Parathyroid adenoma (tissue), 2 donors: ENCODE measurements around the gene DMWD.

ENCODE experiments used
- H2AFZ ChIP-seq: fragments of 300-600 bp; sonication (generic); one replicate; pipeline ENCODE4 v1.7.0; 2017; ENCODE audit warnings: antibody characterized with exemption, mild to moderate bottlenecking
- H3K27ac ChIP-seq: fragments of 300-600 bp; sonication (generic); one replicate; pipeline ENCODE4 v1.7.0; 2017
- H3K27me3 ChIP-seq: fragments of 300-600 bp; sonication (generic); one replicate; pipeline ENCODE4 v1.7.0; 2017; ENCODE audit warnings: low read length; ENCODE audit not compliant: control insufficient read depth, insufficient read depth
- H3K36me3 ChIP-seq: fragments of 300-600 bp; sonication (generic); one replicate; pipeline ENCODE4 v1.7.0; 2017; ENCODE audit warnings: low read length; ENCODE audit not compliant: control insufficient read depth, insufficient read depth
- H3K4me1 ChIP-seq: fragments of 300-600 bp; sonication (generic); one replicate; pipeline ENCODE4 v1.7.0; 2017; ENCODE audit warnings: control low read depth
- H3K4me2 ChIP-seq: fragments of 300-600 bp; sonication (generic); one replicate; pipeline ENCODE4 v1.7.0; 2017; ENCODE audit warnings: low read length
- H3K4me3 ChIP-seq: fragments of 300-600 bp; sonication (generic); one replicate; pipeline ENCODE4 v1.7.0; 2017; ENCODE audit warnings: low read depth, low read length
- H3K79me2 ChIP-seq: fragments of 300-600 bp; sonication (generic); one replicate; pipeline ENCODE4 v1.7.0; 2017; ENCODE audit warnings: control low read depth
- H3K9ac ChIP-seq: fragments of 300-600 bp; sonication (generic); one replicate; pipeline ENCODE4 v1.7.0; 2017; ENCODE audit warnings: mild to moderate bottlenecking
- H3K9me3 ChIP-seq: fragments of 300-600 bp; sonication (generic); one replicate; pipeline ENCODE4 v1.7.0; 2017; ENCODE audit warnings: low read length; ENCODE audit not compliant: control insufficient read depth
- CTCF ChIP-seq: fragments of 300-600 bp; sonication (generic); IDR thresholded peaks from one replicate; pipeline ENCODE4 v1.7.0; 2017; ENCODE audit warnings: antibody characterized with exemption, mild to moderate bottlenecking
- donor health status: primary hyperparathyroidism.

DMWD gene

GRCh38 chr19:45746866-45747265 is 45.8 kb downstream of the DMWD start:
- Histone ChIP-seq H3K4me3 (no peak overlapping the region), H3K4me1 (no peaks in the 10 kb centered on the region), H3K4me2 (no peak overlapping the region), H3K9ac (no peak overlapping the region), H3K79me2 (no peaks in the 10 kb centered on the region), H3K36me3 (no peaks in the 10 kb centered on the region), H3K9me3 (no peaks in the 10 kb centered on the region), H2AFZ (no peak overlapping the region), H3K27me3 (no peaks in the 10 kb centered on the region), H3K27ac (no peak overlapping the region)
- TF ChIP-seq CTCF = no peak

- Histone ChIP-seq H3K4me3 (no peak overlapping the region), H3K36me3 (no peaks in the 10 kb centered on the region)
- TF ChIP-seq CTCF = no peak
These were observed 47.0 kb downstream of the DMWD start for GRCh38 chr19:45745606-45746005.

GRCh38 chr19:45742969-45743368 is 49.7 kb downstream of the DMWD start:
- no peaks in the 10 kb centered on the region for H3K27me3 ChIP-seq
- H3K4me2 ChIP-seq = no peak overlapping the region
- H3K79me2 ChIP-seq = no peaks in the 10 kb centered on the region
- H3K4me3 ChIP-seq = no peak overlapping the region
- no peaks in the 10 kb centered on the region for H3K9me3 ChIP-seq
- H3K36me3 ChIP-seq = no peaks in the 10 kb centered on the region
- H3K9ac ChIP-seq = no peak overlapping the region
- H3K4me1 ChIP-seq = no peaks in the 10 kb centered on the region
- H3K27ac ChIP-seq = no peak overlapping the region
- H2AFZ ChIP-seq = peak overlapping the region; percentile 18
- TF ChIP-seq CTCF = no peak

More at GRCh38 chr19:45745606-45746005, 47.0 kb downstream of the DMWD start:
- no peaks in the 10 kb centered on the region for H3K9me3 ChIP-seq
- H3K9ac ChIP-seq = no peak overlapping the region
- no peak overlapping the region for H3K27ac ChIP-seq
- H3K4me2 ChIP-seq = no peak overlapping the region
- H3K79me2 ChIP-seq = no peaks in the 10 kb centered on the region
- no peaks in the 10 kb centered on the region for H3K27me3 ChIP-seq
- H2AFZ ChIP-seq = no peak overlapping the region
- no peaks in the 10 kb centered on the region for H3K4me1 ChIP-seq

GRCh38 chr19:45739498-45740439 is 52.9 kb downstream of the DMWD start:
- H3K27ac ChIP-seq = no peak overlapping the region
- no peak overlapping the region for H3K4me2 ChIP-seq
- no peaks in the 10 kb centered on the region for H3K4me1 ChIP-seq
- H2AFZ ChIP-seq = no peak overlapping the region
- H3K79me2 ChIP-seq = no peaks in the 10 kb centered on the region
- H3K4me3 ChIP-seq = no peak overlapping the region
- no peak for TF ChIP-seq CTCF
- no peak overlapping the region for H3K9ac ChIP-seq
- H3K27me3 ChIP-seq = no peaks in the 10 kb centered on the region
- H3K36me3 ChIP-seq = no peaks in the 10 kb centered on the region
- no peaks in the 10 kb centered on the region for H3K9me3 ChIP-seq
